ENCODE measurements around the gene SLC38A6.

SLC38A6 gene

DNA sequence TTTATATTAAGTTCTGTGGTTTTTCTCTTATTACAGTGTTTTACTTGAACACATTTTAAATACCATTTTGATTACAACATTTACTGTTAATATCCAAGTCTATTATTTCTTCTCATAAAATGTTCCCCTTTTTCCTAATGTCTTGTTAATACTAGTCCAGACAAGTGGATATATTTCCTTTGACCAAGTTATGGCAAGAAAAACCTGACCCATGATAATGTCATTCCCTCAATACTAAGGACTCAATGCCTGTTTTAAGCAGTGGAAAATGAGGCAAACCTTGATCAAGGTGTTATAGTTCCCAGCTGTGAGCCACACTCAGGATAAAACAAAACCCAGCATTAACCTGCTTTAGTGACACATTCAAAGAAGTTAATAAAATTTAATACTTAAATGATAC lies 12.4 kb upstream of the SLC38A6 start:
- Mint-ChIP-seq H3K36me3 (peaks cover 12% of the 10 kb centered on the region), H3K27me3 (no peaks in the 10 kb centered on the region), H3K4me1 (no peaks in the 10 kb centered on the region), H3K4me3 (no peak overlapping the region), H3K27ac (no peak overlapping the region), H3K9me3 (no peaks in the 10 kb centered on the region)
- no peak for ATAC-seq

DNA sequence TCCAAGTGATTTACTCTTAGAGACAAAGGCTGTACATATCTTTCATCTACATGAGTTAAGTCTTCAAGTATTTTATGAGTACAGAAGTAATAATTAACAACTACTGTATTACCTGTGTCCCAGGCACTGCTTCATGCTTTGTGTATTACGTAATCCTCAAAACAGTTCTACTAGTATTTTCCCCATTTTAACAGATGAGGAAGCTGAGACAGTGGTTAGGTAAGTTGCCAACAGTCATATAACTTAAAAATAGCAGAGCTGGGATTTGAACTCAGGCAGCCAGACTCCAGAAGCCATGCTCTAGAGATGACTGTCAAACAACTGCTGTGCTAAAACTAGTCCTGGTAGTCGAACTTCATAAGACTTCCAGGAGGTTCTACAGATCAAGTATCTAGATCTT lies 10.9 kb upstream of the SLC38A6 start:
- ATAC-seq, result no peak
- H3K27me3 Mint-ChIP-seq, result no peaks in the 10 kb centered on the region
- H3K4me3 Mint-ChIP-seq, result no peak overlapping the region
- H3K9me3 Mint-ChIP-seq, result no peaks in the 10 kb centered on the region
- peaks cover 12% of the 10 kb centered on the region for H3K36me3 Mint-ChIP-seq
- H3K27ac Mint-ChIP-seq, result no peak overlapping the region
- H3K4me1 Mint-ChIP-seq, result no peaks in the 10 kb centered on the region

DNA sequence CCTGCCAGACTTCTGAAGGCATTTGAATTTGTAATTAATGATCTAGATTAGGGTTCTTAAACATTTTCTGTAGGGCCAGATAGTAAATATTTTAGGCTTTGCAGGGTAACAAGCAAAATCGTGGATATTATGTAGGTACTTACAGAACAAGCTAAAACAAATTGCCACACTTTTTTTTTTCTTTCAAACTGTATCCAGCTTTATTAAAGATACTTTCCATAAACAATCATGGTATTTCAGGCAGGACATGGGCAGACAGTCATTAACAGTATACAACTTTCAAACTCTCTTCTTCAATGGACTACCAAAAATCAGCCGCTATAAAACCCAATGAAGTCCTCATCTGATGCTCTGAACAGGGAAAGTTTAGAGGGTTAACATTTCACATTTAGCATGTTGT lies 9.8 kb upstream of the SLC38A6 start:
- Mint-ChIP-seq H3K27me3 (no peaks in the 10 kb centered on the region), H3K27ac (no peak overlapping the region), H3K4me3 (no peak overlapping the region), H3K4me1 (no peaks in the 10 kb centered on the region), H3K36me3 (peaks cover 13% of the 10 kb centered on the region), H3K9me3 (no peaks in the 10 kb centered on the region)
- ATAC-seq, result no peak

DNA sequence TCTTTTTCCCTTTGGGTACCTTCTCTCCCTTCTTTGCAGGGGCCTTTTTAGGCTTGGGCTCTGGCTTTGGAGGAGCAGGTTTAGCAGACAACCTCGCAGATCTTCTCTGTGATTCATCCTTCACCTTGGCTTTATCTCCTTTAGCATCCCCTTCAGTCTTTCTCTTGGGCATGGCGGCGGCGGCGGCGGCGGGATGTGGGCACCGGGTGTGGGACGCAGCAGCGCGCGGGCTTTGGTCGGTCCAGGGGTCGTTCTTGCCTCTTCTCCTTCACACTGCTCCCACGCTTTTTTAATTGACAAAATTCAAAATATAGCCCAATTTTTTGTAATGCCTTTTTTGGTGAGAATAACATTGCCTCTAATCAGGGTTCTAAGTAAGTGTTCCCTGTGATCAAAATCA lies 8.8 kb upstream of the SLC38A6 start:
- Mint-ChIP-seq H3K27ac (no peak overlapping the region), H3K9me3 (no peaks in the 10 kb centered on the region), H3K4me3 (no peak overlapping the region), H3K36me3 (peaks cover 23% of the 10 kb centered on the region), H3K27me3 (no peaks in the 10 kb centered on the region), H3K4me1 (no peaks in the 10 kb centered on the region)
- ATAC-seq, result no peak

DNA sequence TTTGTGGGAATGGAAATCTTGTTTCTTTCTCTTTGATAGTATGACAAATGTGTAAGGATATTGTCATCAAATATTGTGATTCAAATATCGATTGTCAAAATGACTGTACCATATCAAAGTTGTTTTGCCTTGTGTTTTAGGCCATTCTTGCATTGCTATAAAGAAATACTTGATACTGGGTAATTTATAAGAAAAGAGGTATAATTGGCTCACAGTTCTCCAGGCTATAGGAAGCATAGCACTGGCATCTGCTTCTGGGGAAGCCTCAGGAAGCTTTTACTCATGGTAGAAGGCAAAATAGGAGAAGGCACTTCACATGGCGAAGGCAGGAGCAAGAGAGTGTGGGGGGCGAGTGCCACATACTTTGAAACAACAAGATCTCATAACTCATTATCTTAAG lies 8.0 kb upstream of the SLC38A6 start:
- no peaks in the 10 kb centered on the region for H3K9me3 Mint-ChIP-seq
- H3K27me3 Mint-ChIP-seq, result no peaks in the 10 kb centered on the region
- no peak overlapping the region for H3K4me3 Mint-ChIP-seq
- peaks cover 28% of the 10 kb centered on the region for H3K36me3 Mint-ChIP-seq
- ATAC-seq, result no peak
- no peak overlapping the region for H3K27ac Mint-ChIP-seq
- H3K4me1 Mint-ChIP-seq, result peaks cover 5% of the 10 kb centered on the region

DNA sequence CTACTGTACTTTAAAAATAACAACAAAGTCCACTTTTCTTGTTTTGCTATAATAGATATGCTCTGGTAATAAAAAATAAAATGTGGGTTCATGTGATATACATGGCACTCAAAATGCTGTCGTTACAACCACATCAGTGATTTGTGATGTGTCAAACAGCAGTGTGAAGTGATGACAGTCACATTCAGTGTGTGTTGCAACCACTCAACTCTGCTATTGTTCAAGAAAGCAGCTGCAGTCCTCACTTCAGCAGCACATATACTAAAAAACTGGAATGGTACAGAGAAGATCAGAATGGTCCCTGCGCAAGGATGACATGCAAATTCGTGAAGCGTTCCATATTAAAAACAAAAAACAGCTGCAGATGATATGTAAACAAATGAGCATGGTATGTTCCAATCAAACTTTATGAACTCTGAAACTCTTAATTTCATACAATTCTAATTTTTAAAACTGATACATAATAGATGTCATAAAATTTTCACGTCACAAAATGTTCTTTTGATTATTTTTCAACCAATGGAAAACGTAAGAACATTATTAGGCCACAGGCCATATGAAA lies 6.9 kb upstream of the SLC38A6 start:
- ATAC-seq, result no peak
- H3K27ac Mint-ChIP-seq, result no peak overlapping the region
- H3K27me3 Mint-ChIP-seq, result no peaks in the 10 kb centered on the region
- H3K36me3 Mint-ChIP-seq, result peaks cover 28% of the 10 kb centered on the region
- H3K4me1 Mint-ChIP-seq, result peaks cover 11% of the 10 kb centered on the region
- H3K9me3 Mint-ChIP-seq, result no peaks in the 10 kb centered on the region
- H3K4me3 Mint-ChIP-seq, result no peak overlapping the region

DNA sequence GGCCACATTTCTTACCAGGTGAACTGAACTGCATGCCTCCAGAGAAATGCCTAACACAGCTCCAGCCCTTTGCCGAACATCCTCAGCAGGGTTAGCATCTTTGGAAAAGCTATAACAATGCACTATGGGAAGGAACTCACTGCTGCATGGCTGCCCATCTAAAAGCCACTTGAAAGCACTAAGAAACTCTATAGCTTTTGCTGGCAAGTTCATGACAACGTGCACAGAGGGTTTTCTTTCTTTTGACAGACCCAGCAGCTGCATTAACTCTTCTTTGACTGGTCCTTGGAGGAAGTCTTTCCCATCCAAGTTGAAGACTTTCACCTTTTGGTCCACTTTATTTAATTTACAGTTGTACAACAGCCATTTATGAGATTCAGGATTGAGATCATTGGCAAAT lies 5.5 kb upstream of the SLC38A6 start:
- Mint-ChIP-seq H3K9me3 (no peaks in the 10 kb centered on the region), H3K36me3 (peaks cover 28% of the 10 kb centered on the region), H3K27ac (no peak overlapping the region), H3K27me3 (no peaks in the 10 kb centered on the region), H3K4me3 (no peak overlapping the region), H3K4me1 (peaks cover 11% of the 10 kb centered on the region)
- no peak for ATAC-seq

DNA sequence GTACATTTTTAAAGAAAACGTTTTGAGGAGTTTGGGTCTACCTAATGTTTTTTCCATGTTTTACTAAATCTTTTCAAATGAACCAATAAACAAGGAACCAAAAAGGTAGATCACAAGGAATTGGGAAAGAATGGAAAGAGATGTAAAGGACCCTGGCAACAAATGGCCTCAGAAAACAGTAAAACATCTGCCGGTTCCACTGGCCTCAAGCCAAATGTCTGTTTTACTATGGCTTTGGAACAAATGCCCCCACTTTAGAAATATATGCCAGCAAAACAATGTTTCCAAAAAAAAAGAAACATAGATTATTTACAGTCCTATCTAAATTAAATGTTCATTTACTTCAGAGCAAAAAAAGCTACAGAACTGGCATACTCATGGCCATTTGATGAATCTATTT lies 3.2 kb upstream of the SLC38A6 start:
- no peak overlapping the region for H3K4me3 Mint-ChIP-seq
- H3K4me1 Mint-ChIP-seq, result peaks cover 14% of the 10 kb centered on the region
- H3K27me3 Mint-ChIP-seq, result no peaks in the 10 kb centered on the region
- no peak overlapping the region for H3K27ac Mint-ChIP-seq
- no peaks in the 10 kb centered on the region for H3K9me3 Mint-ChIP-seq
- H3K36me3 Mint-ChIP-seq, result peaks cover 22% of the 10 kb centered on the region
- no peak for ATAC-seq

DNA sequence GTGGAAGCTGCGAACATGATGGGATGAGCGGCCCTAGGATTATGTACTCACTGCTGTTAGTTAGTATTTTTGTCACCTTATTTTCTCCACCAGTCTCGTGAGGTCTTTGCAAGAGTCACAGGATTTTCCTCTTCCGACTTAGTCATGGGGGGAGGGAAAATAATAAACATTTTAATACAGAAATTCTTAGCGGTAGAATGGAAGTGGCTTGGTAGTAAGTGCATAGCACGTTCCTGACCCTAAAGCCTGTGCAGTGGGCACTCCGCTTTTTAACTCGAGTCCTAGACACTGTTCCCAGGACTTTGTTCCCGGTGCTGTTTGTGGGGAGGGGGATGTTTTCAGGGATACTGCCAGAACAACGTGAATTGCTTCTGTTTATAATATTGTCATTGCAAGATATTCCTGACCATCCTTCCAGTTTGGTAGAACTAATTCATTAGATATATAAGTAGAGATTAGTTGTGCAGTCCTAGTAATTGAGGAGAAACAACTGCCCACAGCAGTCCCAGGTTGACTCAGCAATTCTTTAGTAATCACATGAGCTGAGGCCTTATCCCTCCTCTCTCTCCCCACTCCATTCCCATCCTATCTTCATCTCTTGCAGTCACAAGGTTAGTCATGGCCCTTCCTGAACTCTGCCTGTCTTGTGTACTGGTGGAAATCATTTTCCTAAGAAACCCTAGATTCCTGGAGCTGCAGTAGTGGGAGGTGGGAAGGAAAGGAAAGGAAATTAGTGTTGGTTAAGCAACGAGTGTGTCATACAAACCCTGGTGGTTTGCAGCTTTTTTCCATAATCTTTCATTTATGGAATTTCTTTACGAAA lies 799 bp downstream of the SLC38A6 start:
- H3K4me1 Mint-ChIP-seq, result peaks cover 16% of the 10 kb centered on the region
- H3K4me3 Mint-ChIP-seq, result no peak overlapping the region
- peaks cover 23% of the 10 kb centered on the region for H3K36me3 Mint-ChIP-seq
- H3K9me3 Mint-ChIP-seq, result no peaks in the 10 kb centered on the region
- no peaks in the 10 kb centered on the region for H3K27me3 Mint-ChIP-seq
- no peak for ATAC-seq
- no peak overlapping the region for H3K27ac Mint-ChIP-seq

DNA sequence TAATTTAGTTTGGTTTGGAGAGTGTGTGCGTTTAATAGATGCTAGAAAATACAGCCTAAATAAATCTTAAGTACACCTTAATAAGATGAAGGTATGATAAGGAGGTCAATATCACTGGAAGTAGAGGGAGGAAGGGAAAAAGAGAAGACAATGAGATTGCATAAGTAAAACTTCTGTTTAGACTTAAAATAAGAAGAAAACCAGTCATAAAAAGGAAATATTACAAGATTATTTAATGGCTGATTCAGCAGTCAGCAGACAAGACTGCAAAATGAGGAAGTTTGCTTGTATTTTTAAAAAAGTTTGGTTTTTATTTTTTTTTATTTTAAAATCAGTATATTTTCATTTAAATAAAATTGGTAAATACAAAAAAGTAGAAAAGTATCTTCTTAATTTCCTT lies 3.2 kb downstream of the SLC38A6 start:
- peaks cover 16% of the 10 kb centered on the region for H3K36me3 Mint-ChIP-seq

DNA sequence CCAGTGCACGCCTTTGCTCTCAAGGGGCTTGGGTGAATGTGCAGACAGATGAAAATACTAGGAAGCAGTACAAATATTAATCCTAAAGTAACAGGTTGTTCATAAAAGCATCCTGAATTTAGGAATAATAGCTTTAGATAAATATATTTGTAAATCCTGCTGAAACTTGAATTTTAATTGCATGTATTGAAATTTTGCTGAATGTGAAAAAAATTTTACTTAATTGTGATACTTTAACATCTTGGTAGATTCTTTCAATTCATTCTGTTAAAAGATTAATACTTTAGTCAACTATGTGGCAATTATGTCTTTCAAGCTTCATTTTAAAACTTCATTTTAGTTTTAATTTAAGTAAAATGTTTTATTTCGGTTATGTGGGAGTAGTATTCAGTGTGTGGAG lies 5.5 kb downstream of the SLC38A6 start:
- no peak for ATAC-seq
- Mint-ChIP-seq H3K36me3 (peaks cover 16% of the 10 kb centered on the region), H3K4me3 (no peak overlapping the region), H3K9me3 (no peaks in the 10 kb centered on the region), H3K27ac (no peak overlapping the region), H3K4me1 (peaks cover 6% of the 10 kb centered on the region), H3K27me3 (no peaks in the 10 kb centered on the region)

More for the DNA sequence above, 3.2 kb downstream of the SLC38A6 start:
- H3K4me1 Mint-ChIP-seq, result peaks cover 6% of the 10 kb centered on the region
- no peaks in the 10 kb centered on the region for H3K27me3 Mint-ChIP-seq
- H3K4me3 Mint-ChIP-seq, result no peak overlapping the region
- ATAC-seq, result no peak
- no peak overlapping the region for H3K27ac Mint-ChIP-seq
- no peaks in the 10 kb centered on the region for H3K9me3 Mint-ChIP-seq

DNA sequence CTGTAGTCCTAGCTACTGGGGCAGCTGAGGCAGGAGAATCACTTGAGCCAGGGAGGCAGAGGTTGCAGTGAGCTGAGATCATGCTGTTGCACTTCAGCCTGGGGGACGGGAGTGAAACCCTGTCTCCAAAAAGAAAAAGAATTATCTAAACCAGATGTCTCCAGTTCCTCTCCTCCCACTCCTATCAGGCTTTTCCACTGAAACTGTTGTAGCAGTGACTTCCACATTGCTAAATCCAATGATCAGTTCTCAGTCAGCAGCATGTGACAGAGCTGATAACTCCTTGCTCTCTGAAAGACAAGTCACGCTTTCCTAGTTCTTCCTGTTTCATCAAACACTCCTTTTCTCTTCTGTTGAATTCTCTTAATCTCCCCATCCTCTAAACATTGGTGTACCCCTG lies 8.6 kb downstream of the SLC38A6 start:
- Mint-ChIP-seq H3K27ac (no peak overlapping the region), H3K4me1 (no peaks in the 10 kb centered on the region), H3K36me3 (peaks cover 16% of the 10 kb centered on the region), H3K27me3 (no peaks in the 10 kb centered on the region), H3K4me3 (no peak overlapping the region), H3K9me3 (no peaks in the 10 kb centered on the region)
- no peak for ATAC-seq

DNA sequence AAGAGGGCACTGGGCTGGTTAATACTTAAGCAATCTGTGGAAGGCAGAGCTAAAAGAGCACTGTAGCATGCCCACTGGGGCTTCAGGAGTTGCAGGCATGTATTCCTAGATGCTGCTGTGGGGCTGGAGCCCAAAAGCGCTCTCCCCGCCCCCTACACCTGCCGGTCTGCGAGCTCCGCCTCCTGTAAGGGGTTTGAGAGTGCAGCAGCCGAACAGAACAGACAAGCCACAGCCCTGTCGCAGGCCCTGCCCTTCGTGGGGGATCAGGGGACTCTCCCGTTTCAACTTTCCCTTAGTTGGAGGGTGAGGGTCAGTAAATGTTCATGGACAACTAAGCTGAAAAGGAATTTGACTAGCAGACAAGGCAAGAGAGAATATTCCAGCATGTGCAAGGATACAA lies 17.6 kb downstream of the SLC38A6 start:
- H3K4me1 Mint-ChIP-seq, result no peaks in the 10 kb centered on the region
- no peaks in the 10 kb centered on the region for H3K27me3 Mint-ChIP-seq
- ATAC-seq, result no peak
- no peak overlapping the region for H3K27ac Mint-ChIP-seq
- peaks cover 40% of the 10 kb centered on the region for H3K36me3 Mint-ChIP-seq
- no peaks in the 10 kb centered on the region for H3K9me3 Mint-ChIP-seq
- no peak overlapping the region for H3K4me3 Mint-ChIP-seq

DNA sequence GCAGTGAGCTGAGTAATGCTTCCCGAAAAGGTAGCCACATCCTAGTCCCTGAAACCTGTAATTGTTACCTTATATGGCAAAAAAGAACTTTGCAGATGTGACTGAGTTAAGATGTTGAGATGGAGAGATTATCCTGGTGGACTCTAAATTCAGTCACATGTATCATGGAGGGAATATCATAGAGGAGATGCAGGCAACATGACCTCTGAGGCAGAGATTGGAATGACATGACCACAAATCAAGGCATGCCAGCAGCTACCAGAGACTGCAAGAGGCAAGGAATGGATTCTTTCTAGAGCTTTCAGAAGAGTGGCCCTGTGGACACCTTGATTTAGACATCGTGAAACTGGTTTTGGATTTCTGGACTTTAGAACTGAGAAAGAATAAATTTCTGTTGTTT lies 18.5 kb downstream of the SLC38A6 start:
- H3K4me3 Mint-ChIP-seq, result no peak overlapping the region
- no peaks in the 10 kb centered on the region for H3K27me3 Mint-ChIP-seq
- H3K4me1 Mint-ChIP-seq, result no peaks in the 10 kb centered on the region
- H3K9me3 Mint-ChIP-seq, result peaks cover 3% of the 10 kb centered on the region
- H3K36me3 Mint-ChIP-seq, result peaks cover 46% of the 10 kb centered on the region
- no peak for ATAC-seq
- no peak overlapping the region for H3K27ac Mint-ChIP-seq

DNA sequence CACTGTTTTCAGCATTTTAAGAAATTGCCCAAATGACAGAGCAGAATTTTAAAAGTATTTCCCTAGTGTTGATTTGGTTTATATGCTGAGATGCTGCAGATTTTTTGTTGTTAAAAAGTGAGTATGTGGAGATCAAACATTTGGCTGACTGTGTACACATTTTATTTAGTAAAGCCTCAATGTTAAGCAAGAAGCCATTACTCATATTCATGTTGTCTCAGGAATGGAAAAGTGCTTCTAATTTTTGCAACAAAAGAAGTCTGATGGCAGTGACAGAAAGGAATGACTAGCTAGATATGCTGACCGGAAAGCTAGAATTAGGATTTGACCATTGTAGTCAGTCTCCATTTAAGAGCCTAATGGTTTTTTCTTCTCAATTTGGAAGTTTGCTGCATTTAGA lies 22.5 kb downstream of the SLC38A6 start:
- no peak overlapping the region for H3K4me3 Mint-ChIP-seq
- no peaks in the 10 kb centered on the region for H3K4me1 Mint-ChIP-seq
- H3K27ac Mint-ChIP-seq, result no peak overlapping the region
- peaks cover 3% of the 10 kb centered on the region for H3K9me3 Mint-ChIP-seq
- no peaks in the 10 kb centered on the region for H3K27me3 Mint-ChIP-seq
- peaks cover 18% of the 10 kb centered on the region for H3K36me3 Mint-ChIP-seq
- no peak for ATAC-seq

DNA sequence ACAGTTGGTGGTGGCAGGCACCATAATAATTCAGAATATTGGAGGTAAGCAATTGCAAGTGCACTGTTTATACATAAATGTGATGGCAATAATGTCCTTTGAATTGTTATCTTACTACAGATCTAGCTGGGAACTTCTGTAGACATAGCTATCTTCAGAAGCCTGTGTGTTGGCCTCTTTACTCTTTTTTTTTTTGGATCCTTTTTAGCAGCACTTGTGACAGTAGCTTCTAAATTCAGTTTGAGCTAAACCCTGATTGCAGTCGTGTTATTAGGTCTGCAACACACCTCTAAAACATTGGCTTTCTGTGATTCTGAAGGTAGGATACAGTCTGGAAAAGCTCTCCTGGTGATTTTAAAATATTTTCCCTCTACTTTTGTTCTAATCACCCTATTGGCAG lies 38.5 kb downstream of the SLC38A6 start:
- no peak for ATAC-seq
- Mint-ChIP-seq H3K4me3 (no peak overlapping the region), H3K4me1 (no peaks in the 10 kb centered on the region), H3K27ac (no peak overlapping the region), H3K36me3 (peaks cover under 1% of the 10 kb centered on the region), H3K9me3 (no peaks in the 10 kb centered on the region), H3K27me3 (no peaks in the 10 kb centered on the region)

All from stimulated activated memory B cell treated with anti-CD40 and anti-IgM and Interleukin-4, amounts not matched to agents 10 μg/mL and 1 μg/mL and 100 μg/mL, for 72 hours (primary cell).